HepG2 (cell line): ENCODE data around the gene SEPTIN10. TPM values are rescaled to one million over a fixed set of nuclear protein-coding genes. Genes with fewer than 3 reads are reported as not detected.

Experiments
- ARNT ChIP-seq: fragments of 450-650 bp; IDR thresholded peaks from 2 replicates; pipeline ENCODE4 v1.6.1; 2017
- ATF5 ChIP-seq: sonication (generic); formaldehyde crosslinking; IDR thresholded peaks from 2 replicates; pipeline ENCODE4 v1.4.0; 2020; ENCODE audit warnings: mild to moderate bottlenecking, low read depth, missing genetic modification reagents
- CENPT ChIP-seq: sonication (generic); formaldehyde crosslinking; IDR thresholded peaks from 2 replicates; pipeline ENCODE4 v1.8.0; 2022; ENCODE audit warnings: low read depth, mild to moderate bottlenecking, moderate library complexity, missing genetic modification reagents
- CHD4 ChIP-seq: fragments of 200-600 bp; sonication (generic); IDR thresholded peaks from 2 replicates; pipeline ENCODE4 v1.7.0; 2017; ENCODE audit warnings: mild to moderate bottlenecking, low read length, borderline replicate concordance
- CSRNP1 ChIP-seq: sonication (generic); formaldehyde crosslinking; IDR thresholded peaks from 2 replicates; pipeline ENCODE4 v1.8.1; 2023; ENCODE audit warnings: mild to moderate bottlenecking, missing genetic modification reagents
- FIP1L1 ChIP-seq: fragments of 200-400 bp; formaldehyde crosslinking; IDR thresholded peaks from 2 replicates; pipeline ENCODE4 v1.6.1; 2018; ENCODE audit warnings: low read depth, mild to moderate bottlenecking, low read length, moderate library complexity, borderline replicate concordance; ENCODE audit not compliant: insufficient read depth
- GLMP ChIP-seq: sonication (generic); formaldehyde crosslinking; IDR thresholded peaks from 2 replicates; pipeline ENCODE4 v1.9.0; 2021; ENCODE audit warnings: missing genetic modification reagents, mild to moderate bottlenecking, borderline replicate concordance
- HCFC1 ChIP-seq: fragments of 150-350 bp; IDR thresholded peaks from 2 replicates; pipeline ENCODE4 v1.6.1; 2014; ENCODE audit warnings: low read depth, low read length
- HDAC2 ChIP-seq: sonication (generic); formaldehyde crosslinking; IDR thresholded peaks from 2 replicates; pipeline ENCODE4 v1.4.0; 2020; ENCODE audit warnings: missing genetic modification reagents
- HOXA9 ChIP-seq: sonication (generic); formaldehyde crosslinking; IDR thresholded peaks from 2 replicates; pipeline ENCODE4 v1.8.1; 2022; ENCODE audit warnings: missing genetic modification reagents, mild to moderate bottlenecking, moderate library complexity, borderline replicate concordance
- NFIC ChIP-seq: IDR thresholded peaks from 2 replicates; pipeline ENCODE4 v1.6.1; 2012; ENCODE audit warnings: mild to moderate bottlenecking, low read length, inconsistent platforms
- RAD51 ChIP-seq: fragments of 450-650 bp; IDR thresholded peaks from 2 replicates; pipeline ENCODE4 v1.6.1; 2016; ENCODE audit warnings: borderline replicate concordance
- RARA ChIP-seq: IDR thresholded peaks from 2 replicates; pipeline ENCODE4 v1.6.1; 2016; ENCODE audit warnings: missing genetic modification reagents, missing compliant biosample characterization
- SCMH1 ChIP-seq: sonication (generic); formaldehyde crosslinking; IDR thresholded peaks from 2 replicates; pipeline ENCODE4 v1.9.0; 2021; ENCODE audit warnings: missing genetic modification reagents, mild to moderate bottlenecking, borderline replicate concordance
- SRSF1 ChIP-seq: fragments of 200-400 bp; formaldehyde crosslinking; optimal IDR thresholded peaks from 2 replicates; pipeline ENCODE3; 2017; ENCODE audit warnings: mild to moderate bottlenecking, low read depth, low read length, moderate library complexity
- SRSF4 ChIP-seq: fragments of 200-400 bp; formaldehyde crosslinking; IDR thresholded peaks from one replicate; pipeline ENCODE4 v1.6.1; 2018; ENCODE audit warnings: mild to moderate bottlenecking, low read depth, low read length, moderate library complexity; ENCODE audit not compliant: poor library complexity, severe bottlenecking
- ZC3H4 ChIP-seq: sonication (generic); formaldehyde crosslinking; IDR thresholded peaks from 2 replicates; pipeline ENCODE4 v1.4.0; 2020; ENCODE audit warnings: missing genetic modification reagents, borderline replicate concordance
- ZFP91 ChIP-seq: sonication (generic); formaldehyde crosslinking; IDR thresholded peaks from 2 replicates; pipeline ENCODE4 v1.9.0; 2022; ENCODE audit warnings: missing genetic modification reagents, mild to moderate bottlenecking, borderline replicate concordance
- ZMYM4 ChIP-seq: sonication (generic); formaldehyde crosslinking; IDR thresholded peaks from 2 replicates; pipeline ENCODE4 v1.8.1; 2023; ENCODE audit warnings: mild to moderate bottlenecking, missing genetic modification reagents
- ZNF101 ChIP-seq: sonication (generic); formaldehyde crosslinking; IDR thresholded peaks from 2 replicates; pipeline ENCODE4 v1.4.0; 2020; ENCODE audit warnings: mild to moderate bottlenecking, low read depth, missing genetic modification reagents, borderline replicate concordance
- ZNF136 ChIP-seq: sonication (generic); formaldehyde crosslinking; IDR thresholded peaks from 2 replicates; pipeline ENCODE4 v1.8.1; 2022; ENCODE audit warnings: low read depth, mild to moderate bottlenecking, moderate library complexity, missing genetic modification reagents
- ZNF343 ChIP-seq: sonication (generic); formaldehyde crosslinking; IDR thresholded peaks from 2 replicates; pipeline ENCODE4 v1.4.0; 2020; ENCODE audit warnings: mild to moderate bottlenecking, missing genetic modification reagents
- ZNF619 ChIP-seq: sonication (generic); formaldehyde crosslinking; IDR thresholded peaks from 2 replicates; pipeline ENCODE4 v1.4.0; 2020; ENCODE audit warnings: mild to moderate bottlenecking, missing genetic modification reagents
- ZNF7 ChIP-seq: IDR thresholded peaks from 2 replicates; pipeline ENCODE4 v1.6.1; 2016; ENCODE audit warnings: missing biosample characterization, missing genetic modification reagents
- polyA plus RNA-seq, 8 experiments: library from polyadenylated mRNA; depleted of rRNA in 3 of 8; stranded (reverse) in 7 of 8; unstranded in 1 of 8; fragments of >200 nt; fragmentation: Illumina TruSeq in 4 of 8; extraction: Trizol in 4 of 8; gene quantifications; 2 replicates each; pipeline versions ENCODE4 v1.2.1 to v1.2.3, GENCODE V29; 2011 to 2016; ENCODE audit warnings: low read depth in 4 of 8, missing spikeins in 1 of 8, mixed read lengths in 1 of 8; ENCODE audit not compliant: insufficient read depth in 1 of 8
- total RNA-seq, 5 experiments: library from RNA; depleted of rRNA; stranded (reverse); fragments of >200 nt; fragmentation: Illumina TruSeq; extraction: Trizol; gene quantifications; 2 replicates each; pipeline ENCODE4 v1.2.3, GENCODE V29; 2016; ENCODE audit warnings: low read depth in 1 of 5

SEPTIN10 gene
- total and polyA plus RNA-seq, 2 of the 13 experiments (the other 11 are each of a cell fraction or from before 2014, with no cell fraction given): 45.8 to 67.5 TPM

- TF ChIP-seq ATF5 (CRISPR knock-in tag) (no peak), ZNF343 (no peak), CENPT (CRISPR knock-in tag) (no peak), ARNT (no peak), CHD4 (no peak), ZNF7 (CRISPR knock-in tag) (no peak), ZNF619 (CRISPR knock-in tag) (no peak), NFIC (no peak), HOXA9 (no peak), SCMH1 (CRISPR knock-in tag) (no peak), CSRNP1 (CRISPR knock-in tag) (no peak), SRSF1 (no peak), GLMP (no peak), FIP1L1 (no peak), ZMYM4 (CRISPR knock-in tag) (no peak), RARA (peak; percentile 34; the same call in 1 of the 2 replicates), SRSF4 (no peak), HCFC1 (no peak), RAD51 (no peak), ZFP91 (CRISPR knock-in tag) (no peak), ZNF136 (no peak), HDAC2 (no peak), ZC3H4 (no peak), ZNF101 (CRISPR knock-in tag) (no peak)
Observed at GRCh38 chr2:109529532-109530449, 84.0 kb downstream of the SEPTIN10 start (continued).
